Measurements from ENCODE around the gene PP2D1.
"Not testable (repeated sequence)": the region's sequence is repeated elsewhere in the genome, so short reads cannot be mapped to it uniquely, and the experiment has no call there.

The PP2D1 gene

DNA sequence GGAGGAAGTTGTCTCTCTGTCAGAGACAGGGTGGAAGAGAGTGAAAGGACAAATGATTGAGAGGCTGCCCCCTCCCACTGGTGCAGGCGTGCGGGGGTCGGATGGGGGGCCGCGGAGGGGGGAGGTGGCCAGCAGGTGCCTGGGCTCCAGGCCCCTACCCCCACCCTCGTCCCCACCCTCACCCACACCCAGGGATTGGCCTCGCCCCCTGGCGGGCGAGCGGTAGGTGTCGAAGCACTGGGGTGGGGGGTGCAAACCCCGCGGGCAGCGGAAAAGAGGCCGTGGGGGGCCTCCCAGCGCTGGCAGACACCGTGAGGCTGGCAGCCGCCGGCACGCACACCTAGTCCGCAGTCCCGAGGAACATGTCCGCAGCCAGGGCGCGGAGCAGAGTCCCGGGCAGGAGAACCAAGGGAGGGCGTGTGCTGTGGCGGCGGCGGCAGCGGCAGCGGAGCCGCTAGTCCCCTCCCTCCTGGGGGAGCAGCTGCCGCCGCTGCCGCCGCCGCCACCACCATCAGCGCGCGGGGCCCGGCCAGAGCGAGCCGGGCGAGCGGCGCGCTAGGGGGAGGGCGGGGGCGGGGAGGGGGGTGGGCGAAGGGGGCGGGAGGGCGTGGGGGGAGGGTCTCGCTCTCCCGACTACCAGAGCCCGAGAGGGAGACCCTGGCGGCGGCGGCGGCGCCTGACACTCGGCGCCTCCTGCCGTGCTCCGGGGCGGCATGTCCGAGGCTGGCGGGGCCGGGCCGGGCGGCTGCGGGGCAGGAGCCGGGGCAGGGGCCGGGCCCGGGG lies 27.9 kb upstream of the PP2D1 start, which contains the start of gene KAT2B:
Gene KAT2B, plus strand, starts transcription at position 682 of the 783 bp plus-strand sequence. Its CDS starts 32 bp downstream, at position 714.
- peak; percentile 67 to 76 for DNase-seq (ENCODE audit: low read depth in 2 of 2)

- no peak for DNase-seq (ENCODE audit: low read depth in 2 of 2)
Observed at GRCh38 chr3:20039466-20039764, 27.4 kb upstream of the PP2D1 start.

DNA sequence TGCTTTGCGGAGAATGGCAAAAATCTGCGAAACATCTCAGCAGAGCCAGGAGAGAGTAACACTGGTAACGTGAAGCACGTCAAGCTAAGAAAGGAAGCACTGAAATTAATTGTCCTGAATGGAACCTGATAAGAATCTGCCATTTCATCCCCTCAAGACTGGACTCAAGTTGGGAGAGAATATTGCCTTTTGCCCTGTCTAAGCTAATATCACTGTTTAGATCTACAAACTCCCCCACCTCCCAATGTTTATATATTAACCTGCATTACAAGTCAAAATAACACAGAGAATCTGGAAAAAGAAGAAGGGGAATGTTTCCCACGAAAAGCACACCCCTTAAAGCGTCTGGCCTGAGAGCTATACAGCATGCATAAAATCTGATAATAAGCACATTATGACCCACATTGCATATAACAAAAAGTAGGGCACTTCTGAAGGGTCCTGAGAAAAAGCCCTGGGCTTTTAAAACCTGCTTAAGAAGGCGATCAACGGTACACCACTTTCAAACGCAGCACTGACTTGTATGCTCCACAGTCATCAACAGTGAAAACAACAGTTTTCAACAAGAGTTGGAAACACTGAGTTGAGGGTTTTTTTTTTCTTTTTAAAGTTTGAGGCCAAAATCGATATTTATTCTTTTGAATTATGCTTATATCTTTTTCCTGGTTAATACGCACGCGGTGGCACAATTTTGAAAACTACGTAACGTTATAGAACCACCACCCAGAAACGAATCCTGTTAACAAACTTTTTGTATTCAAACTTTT lies 26.8 kb upstream of the PP2D1 start:
- no peak for DNase-seq (ENCODE audit: low read depth in 2 of 2)

DNA sequence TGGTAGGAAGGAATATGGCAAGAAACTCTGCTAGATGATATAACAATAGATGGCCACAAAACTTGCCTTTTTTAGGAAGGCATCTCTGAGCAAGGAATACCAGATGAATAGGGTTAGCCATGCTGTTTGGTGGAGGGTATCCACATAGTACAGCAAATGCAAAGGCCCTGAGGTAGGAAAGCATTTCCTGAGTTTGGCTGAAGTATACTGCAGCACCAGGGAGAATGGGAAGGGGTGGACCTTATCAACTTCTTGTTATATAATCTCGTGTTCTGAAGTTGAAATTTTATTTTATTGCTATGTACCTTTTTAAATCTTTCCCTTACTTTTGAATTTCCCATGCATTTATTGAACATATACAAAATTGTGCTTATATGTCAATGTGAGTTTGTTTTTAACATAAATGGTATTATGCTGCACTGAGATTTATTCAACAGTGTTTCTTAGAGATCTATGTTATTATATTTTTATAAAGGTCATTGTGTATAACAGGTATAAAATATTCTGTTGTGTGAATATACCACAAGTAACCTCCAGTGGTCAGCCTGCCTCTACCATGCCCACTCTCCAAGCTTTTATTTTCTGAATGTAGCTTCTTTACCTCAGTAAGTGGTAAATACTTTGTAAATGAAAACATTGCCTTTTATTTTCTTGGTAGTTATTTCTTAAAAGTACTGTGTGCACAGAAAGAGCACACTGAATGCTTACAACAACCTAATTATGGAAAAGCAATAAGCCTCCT lies 25.4 kb upstream of the PP2D1 start:
- DNase-seq (ENCODE audit: low read depth in 2 of 2) = no peak

GRCh38 chr3:20035019-20035418 lies 23.0 kb upstream of the PP2D1 start:
- DNase-seq (ENCODE audit: low read depth in 2 of 2) = no peak

DNA sequence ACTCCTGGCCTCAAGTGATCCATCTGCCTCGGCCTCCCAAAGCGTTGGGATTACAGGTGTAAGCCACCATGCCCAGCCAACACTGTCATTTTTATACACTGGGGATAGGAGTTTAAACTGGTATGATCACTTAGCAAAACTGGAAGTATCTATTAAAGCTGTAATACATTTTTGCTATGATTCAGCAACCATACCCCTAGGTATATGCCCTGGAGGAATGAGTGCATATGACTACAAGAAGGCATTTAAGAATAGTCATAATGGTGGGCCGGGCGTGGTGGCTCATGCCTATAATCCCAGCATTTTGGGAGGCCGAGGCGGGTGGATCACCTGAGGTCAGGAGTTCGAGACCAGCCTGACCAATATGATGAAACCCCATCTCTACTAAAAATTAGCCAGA lies 19.9 kb upstream of the PP2D1 start:
- DNase-seq (ENCODE audit: low read depth in 2 of 2) = not testable (repeated sequence)

GRCh38 chr3:20028905-20029331 lies 16.9 kb upstream of the PP2D1 start:
- no peak for DNase-seq (ENCODE audit: low read depth in 2 of 2)

DNA sequence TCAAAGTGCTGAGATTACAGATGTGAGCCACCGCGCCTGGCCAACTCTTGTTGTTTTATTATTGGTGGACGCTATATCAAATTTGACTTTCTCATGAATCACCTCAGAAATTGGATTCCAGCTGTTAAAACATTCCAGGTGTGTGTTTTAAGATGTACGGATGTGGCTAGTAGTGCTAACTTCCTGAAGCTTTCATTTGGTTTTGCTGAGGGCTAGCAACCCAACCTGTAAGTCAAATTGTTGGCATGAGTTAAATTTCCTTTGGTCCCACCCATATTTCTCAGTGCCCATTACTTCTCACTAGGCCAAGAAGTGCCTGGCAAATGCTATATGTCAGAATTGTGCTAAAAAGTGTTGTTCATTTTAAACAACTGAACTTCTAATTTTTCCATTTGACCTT lies 15.1 kb upstream of the PP2D1 start:
- no peak for DNase-seq (ENCODE audit: low read depth in 2 of 2)

DNA sequence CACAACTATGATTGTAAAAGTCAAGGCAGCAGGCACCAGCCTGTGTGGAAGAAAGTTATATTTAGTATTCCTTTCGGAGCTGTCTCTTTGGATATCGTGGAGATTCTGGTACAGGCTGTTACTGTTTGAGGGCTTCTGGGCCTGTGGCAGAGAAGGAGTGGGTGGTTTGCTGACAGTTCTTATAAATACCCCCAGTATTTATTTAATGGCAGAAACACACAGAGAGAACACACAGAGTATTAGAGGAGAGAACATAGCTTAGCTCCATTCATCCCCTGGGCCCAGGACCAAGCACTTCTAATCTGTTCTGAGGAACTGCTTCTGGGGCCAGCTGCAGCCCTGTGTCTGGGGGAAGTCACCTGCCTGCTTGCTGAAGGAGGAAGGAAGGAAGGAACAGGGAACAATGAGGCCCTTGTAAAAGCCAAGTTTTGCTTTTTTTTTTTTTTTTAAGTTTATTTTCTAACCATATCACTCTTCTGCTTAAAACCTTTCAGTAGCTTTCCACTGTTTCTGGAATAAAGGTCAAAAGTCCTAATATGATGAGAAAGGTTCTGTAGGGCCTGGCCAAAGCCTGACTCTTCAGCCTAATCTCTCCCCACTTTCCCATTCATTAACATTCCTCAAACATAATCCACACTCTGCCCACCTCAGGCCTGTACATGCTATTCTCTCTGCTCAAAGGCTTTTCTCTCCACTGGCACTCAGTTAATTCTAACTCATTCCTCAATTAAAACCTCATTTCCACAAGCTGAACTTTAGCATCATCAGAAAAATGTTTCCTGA lies 11.8 kb upstream of the PP2D1 start:
- no peak for DNase-seq (ENCODE audit: low read depth in 2 of 2)

- DNase-seq (ENCODE audit: low read depth in 2 of 2) = no peak
Observed at GRCh38 chr3:20022954-20023622, 11.0 kb upstream of the PP2D1 start.

- not testable (repeated sequence) for DNase-seq (ENCODE audit: low read depth in 2 of 2)
Observed at GRCh38 chr3:20016076-20016475, 4.0 kb upstream of the PP2D1 start.

DNA sequence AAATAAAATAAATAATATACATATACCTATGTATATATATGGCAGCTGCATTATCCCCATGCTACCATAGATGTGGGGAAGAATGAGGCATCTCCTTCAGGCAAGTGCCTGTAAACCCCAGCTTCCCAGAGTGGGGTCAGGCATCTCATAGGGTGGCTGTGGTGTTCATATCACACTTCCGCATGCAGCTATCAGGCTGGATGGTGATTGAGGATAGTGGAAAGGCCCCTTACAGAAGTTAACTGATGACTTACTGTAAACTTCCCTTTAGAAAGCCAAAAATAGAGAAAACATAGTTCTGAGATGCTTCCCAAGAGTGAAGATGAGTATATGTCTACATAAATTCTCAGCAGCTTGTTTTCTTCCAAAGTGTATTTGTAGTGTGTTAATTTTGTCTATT lies 3.5 kb upstream of the PP2D1 start:
- DNase-seq (ENCODE audit: low read depth in 2 of 2) = no peak

DNA sequence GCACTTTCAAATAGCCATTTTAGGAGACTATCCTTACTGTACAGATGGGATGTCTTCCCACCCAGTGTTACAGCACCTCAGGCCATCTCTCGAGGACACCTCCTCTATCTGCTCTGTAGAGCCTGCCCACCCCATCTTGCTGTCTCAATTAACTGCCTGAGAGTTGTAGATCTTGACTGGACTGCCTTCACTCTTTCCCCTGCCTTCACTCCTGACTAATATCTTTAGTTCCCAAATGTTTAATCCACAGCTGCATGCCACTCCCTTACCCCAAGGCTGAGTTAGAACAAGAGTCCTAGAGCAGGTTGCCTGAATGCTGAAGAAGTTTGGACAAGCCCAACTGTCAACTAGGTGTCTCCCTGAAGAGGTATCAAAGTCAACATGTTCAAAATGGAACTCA lies 1.3 kb upstream of the PP2D1 start:
- no peak for DNase-seq (ENCODE audit: low read depth in 2 of 2)

GRCh38 chr3:20008646-20009045 lies 3.4 kb downstream of the PP2D1 start:
- no peak for DNase-seq (ENCODE audit: low read depth in 2 of 2)

DNA sequence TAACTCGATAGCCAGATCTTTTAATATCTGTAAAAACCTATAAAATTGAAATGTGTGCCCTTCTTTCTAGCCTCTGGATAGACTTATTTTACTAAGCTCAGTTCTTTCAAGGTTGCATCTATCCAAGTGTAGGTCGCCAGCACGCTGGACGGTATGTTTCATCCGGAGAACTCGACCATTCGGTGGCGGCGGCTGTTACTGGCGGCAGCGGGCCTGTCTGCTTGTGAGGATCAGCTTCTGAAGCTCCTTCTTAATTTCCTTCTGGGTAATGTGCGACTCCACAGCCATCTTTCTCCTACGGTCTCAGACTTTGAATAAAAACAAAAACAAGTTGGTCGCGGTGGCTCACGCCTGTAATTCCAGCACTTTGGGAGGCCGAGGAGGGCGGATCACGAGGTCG lies 4.1 kb downstream of the PP2D1 start:
- DNase-seq (ENCODE audit: low read depth in 2 of 2) = no peak

DNA sequence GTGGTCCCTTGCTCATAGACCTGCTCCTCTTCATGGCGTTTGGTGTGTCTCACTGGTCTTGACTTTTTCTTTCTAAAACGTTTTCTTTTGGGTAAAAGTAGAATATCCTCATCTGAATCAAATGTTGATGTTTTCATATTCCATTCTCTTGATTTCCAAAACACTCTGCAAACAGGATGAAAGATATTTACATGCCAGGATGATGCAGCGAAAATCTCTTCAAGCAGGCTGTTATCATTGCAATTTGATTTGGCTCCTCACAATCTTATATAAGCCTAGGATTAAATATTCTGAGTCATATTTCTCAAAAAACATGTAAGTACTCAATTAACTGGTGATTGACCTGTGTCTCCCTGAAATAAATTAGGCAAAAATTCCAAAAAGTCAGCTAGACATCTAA lies 10.1 kb downstream of the PP2D1 start:
- DNase-seq (ENCODE audit: low read depth in 2 of 2) = no peak

DNA sequence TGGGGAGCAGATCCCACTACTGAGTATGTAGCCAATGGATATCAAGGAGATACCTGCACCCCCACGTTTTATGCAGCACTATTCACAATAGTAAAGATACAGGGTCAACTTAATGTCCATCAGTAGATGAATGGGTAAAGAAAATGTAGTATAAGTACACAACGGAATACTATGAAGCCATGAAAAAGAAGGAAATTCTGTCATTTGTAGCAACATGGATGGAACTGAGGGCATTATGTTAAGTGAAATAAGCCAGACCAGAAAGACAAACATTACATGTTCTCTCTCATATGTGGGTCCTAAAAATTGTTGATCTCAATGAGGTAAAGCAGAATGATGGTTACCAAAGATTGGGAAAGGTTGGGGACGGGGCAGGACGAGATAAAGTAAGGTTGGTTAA lies 14.6 kb downstream of the PP2D1 start:
- DNase-seq (ENCODE audit: low read depth in 2 of 2) = no peak

GRCh38 chr3:19994796-19995195 lies 17.3 kb downstream of the PP2D1 start:
- no peak for DNase-seq (ENCODE audit: low read depth in 2 of 2)

- not testable (repeated sequence) for DNase-seq (ENCODE audit: low read depth in 2 of 2)
Observed at GRCh38 chr3:19988904-19989303, 23.2 kb downstream of the PP2D1 start.

DNA sequence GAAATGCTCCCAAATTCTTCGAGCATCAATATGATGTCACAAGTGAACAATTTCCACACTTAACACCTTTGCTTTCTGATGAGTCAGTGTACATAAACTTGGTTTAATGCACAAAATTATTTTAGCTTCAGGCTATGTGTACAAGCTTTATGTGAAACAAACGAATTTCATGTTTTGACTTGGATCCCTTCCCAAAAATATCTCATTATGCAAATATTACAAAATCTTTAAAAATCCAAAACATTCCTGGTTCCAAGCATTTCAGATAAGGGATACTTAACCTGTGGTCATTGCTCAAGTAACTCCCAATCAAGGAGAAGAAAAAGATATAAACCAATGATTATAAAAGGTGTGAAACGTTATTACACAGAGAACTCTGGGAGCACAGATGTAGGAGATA lies 40.0 kb downstream of the PP2D1 start:
- DNase-seq (ENCODE audit: low read depth in 2 of 2) = no peak

- DNase-seq (ENCODE audit: low read depth in 2 of 2) = no peak
Observed at GRCh38 chr3:19970327-19970726, 41.7 kb downstream of the PP2D1 start.

All from stimulated activated CD8-positive, alpha-beta memory T cell treated with anti-CD3 and anti-CD28 coated beads, Interleukin-2, amount 100 ng/mL, for 1 hour (primary cell).